GM20431 (cell line): ENCODE data around the gene PGGHG.
"Not testable (repeated sequence)": the region's sequence is repeated elsewhere in the genome, so short reads cannot be mapped to it uniquely, and the experiment has no call there.

Source experiments
- in situ Hi-C: fragments of 300-500 bp; cut with MseI, MboI; formaldehyde crosslinking; loops from one replicate; pipeline ENCODE4 v1.15.0; 2020; ENCODE audit warnings: low sequenced_read_pairs; ENCODE audit not compliant: unreplicated experiment

Gene PGGHG

DNA sequence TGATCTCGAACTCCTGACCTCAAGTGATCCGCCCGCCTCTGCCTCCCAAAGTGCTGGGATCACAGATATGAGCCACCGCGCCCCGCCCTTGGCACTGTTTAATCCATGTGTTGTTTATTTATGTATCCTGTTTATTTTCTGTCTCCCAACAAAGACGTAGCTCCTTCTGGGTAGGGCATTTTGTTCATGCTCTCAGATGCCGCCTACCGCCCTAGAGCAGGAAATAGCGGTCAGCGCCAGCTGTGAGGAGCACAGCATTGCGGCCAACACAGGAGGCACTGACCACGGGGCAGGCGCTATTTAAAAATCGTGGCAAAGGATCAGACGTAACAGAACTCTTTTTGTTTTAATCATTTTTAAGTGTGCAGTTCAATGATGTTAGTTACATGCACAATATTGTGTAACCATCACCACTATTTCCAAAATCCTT lies 20.2 kb upstream of the PGGHG start:
- in situ Hi-C loops = not testable (repeated sequence)

DNA sequence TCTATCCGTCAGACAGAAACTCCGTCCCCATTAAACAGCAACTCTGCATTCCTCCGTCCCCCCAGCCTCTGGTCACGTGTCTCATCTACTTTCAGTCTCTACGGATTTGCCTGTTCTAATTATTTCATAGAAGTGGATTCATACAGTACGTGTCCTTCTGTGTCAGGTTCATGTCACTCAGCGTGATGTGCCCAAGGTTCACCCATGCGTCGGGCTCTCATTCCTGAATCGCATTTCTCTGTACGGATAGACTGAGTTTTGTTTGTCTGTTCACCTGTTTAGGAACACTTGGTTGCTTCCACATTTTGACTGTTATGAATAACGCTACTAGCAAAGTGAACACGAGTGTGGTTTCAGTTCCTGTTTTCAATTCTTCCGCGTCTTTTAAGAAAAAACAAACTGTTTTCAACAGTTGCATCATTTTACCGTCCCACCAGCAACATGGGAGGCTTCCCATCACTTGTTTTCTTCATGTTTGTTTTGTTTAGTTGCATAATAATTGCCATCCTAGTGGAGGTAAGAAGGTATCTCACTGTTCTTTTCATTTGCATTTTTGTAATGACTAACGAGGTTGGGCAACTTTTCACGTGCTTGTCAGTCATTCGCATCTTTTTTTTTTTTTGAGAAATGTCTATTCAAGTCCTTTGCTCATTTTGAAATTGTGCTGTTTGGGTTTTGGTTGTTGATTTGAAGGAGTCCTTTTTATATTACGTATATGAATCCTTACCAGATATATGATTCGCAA lies 19.6 kb upstream of the PGGHG start:
- in situ Hi-C loops = no loop called here

DNA sequence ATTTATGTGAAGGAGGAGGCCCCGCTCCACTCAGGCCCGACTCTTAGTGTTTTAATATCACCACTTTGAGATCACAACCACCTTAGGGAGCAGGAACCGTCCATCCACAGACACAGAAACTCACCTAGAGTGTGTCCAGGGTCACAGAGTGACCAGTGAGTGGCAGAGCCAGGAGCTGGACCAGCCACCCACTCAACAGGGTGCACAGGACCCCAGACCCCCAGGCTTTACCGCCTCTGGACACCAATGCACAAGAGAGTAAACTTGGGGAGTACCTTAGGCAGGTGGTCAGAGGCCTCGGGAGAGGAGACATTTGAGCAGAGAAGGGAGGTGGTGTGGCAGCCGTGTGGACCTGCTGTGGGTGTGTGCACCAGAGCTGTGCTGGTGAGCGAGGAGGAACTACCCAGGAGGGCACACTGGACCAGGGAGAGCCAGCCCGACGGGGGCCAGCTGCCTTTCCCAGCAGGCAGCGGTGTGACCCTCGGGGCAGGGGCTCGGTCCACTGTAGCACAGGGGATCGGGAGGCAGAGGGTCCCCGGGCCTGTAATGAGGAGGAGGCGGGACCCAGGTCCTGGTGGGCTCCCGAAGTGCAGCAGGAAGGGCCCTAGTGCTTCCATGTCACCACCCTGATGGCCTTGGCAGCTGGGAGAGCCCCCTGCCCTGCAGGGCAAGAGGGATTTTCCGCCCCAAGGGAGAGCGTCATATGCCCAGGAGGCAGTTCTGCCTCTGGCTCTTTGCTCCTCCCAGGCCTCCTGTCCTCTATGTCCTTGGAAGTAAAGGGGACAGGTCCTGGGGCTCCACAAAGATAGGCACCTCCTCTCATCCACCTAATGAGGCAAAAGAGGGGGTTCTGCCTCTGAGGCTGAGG lies 18.2 kb upstream of the PGGHG start:
- in situ Hi-C loops = no loop called here

DNA sequence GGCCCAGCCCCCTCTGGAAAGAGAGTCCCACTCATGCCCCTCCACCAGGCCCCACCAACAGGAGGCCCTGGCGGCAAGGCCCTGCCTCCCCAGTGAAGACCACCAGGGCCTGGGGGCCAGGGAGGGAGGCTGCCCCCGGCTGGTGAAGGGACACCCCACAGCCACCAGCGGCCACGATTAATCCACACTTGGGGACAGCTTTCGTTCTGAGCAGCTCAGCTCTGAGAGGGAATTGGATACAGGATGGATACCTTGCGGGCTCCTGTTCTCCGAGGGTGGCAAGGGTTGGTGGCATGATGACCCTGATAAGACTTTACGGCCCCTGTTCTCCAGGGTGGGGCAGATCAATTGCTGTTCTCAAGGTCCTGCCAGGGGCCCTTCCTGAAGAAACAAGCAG lies 17.6 kb upstream of the PGGHG start:
- in situ Hi-C loops = no loop called here

DNA sequence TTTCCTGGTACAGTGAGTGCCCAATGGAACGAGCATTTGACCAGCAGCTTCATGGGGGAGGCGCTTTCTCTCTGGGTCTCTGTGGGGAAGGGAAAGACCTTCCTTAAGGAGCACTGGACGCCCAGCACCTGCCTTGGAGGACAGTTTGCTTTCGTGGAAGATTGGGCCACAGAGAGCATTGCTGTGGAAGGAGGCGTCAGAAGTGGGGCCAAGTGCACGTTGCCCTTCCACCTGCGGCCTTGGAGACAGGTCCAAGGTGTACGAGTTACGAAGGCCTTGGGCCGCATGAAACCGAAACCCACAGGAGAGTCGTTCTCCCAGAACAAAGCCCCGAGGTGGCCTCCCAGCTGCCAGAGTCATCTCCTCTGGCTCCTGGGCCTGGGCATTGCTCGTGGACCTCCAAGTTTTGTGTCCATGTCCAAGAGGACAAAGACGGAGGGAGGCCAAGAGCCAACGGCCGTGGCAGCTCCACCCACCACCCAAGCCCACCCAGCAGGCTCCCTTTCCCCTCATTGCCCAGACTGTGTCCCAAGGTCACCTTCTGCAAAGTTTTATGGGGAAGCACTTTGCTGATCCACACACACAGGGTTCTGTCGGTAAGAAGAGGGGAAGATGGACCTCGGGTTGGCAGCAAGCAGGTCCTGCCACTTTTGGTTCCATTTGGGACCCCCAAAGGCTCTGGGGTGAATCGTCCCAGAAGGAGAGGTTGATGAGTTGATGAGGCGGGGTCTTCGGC lies 16.6 kb upstream of the PGGHG start:
- in situ Hi-C loops = no loop called here

DNA sequence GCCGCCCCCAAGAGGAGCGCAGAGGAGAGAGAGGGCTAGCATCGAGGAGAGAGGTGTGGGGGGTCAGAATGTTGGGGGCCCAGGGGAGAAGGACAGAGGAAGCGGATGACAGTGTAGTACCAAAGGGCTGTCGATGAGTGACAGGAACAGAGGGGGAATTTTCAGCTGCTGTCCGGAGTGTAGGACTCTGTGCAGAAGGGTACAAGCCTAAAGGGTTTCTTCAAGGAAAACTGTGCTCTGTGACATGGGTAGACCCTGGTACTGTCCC lies 16.1 kb upstream of the PGGHG start:
- in situ Hi-C loops = no loop called here

DNA sequence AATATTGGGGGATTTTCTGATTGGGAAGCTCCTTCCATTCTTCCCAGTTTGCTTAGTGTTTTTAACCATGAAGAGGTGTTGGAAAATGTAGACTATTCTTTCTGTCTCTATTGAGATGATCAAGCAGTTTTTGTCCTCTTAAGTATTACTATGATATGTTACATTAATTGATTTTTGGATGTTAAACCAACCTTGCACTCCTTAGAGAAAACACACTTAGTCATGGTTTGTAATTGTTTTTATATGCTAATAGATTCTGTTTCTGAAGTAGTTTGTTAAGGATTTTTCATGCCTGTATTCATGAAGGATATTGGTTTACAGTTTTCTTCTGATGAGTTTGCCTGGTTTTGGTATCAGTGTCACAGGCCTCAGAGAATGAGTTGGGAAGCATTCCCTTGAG lies 12.7 kb upstream of the PGGHG start:
- in situ Hi-C loops = no loop called here

DNA sequence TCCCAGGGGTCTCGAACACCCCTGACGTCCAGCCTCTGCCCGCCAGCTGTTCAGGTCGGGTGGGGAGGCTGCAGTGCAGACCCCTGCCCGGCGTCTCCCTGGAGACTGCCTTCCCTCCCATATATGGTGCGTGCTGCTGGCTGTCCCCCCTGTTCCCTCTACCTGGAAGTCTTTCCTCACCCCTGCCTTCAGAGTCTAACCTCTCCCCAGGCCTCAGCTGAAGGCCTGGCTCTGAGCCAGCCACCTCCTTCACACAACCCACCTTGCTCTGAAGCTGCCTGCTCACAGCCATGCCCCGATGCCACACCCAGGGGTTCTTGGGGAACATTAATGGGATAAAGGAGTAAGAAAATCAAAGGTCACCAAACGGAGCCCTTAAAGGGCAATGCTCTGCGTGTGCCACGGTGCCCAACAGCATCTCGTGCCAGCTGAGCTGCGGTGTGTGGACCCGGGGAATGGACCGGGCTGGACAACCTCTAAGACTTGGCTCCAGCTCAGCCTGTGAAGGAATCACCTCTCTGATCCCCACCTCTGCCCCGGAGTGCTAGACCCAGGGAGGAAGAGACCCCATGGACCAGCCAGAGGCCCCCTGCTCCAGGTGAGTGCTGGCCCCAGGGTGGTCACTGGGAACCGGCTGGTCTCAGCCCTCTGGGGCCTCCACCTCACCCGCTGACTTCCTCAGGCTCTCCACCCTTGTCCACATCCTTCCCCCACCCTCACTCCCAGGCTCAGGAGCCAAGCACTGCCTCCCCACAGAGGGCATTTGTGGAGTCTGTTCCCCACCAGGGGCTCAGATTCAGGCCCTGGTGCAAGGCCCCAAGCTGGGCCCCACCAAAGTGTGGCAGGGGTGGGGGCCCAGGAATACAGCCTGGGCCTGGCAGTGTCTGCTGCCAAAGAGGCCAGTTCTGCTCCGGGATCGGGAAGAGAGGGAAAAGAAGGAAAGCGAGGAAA lies 10.7 kb upstream of the PGGHG start, which contains the start of gene NLRP6:
Gene NLRP6 (plus strand): TSS at position 407 of the 951 bp plus-strand sequence. CDS start 163 bp downstream, at position 570.
- in situ Hi-C loops = no loop called here

DNA sequence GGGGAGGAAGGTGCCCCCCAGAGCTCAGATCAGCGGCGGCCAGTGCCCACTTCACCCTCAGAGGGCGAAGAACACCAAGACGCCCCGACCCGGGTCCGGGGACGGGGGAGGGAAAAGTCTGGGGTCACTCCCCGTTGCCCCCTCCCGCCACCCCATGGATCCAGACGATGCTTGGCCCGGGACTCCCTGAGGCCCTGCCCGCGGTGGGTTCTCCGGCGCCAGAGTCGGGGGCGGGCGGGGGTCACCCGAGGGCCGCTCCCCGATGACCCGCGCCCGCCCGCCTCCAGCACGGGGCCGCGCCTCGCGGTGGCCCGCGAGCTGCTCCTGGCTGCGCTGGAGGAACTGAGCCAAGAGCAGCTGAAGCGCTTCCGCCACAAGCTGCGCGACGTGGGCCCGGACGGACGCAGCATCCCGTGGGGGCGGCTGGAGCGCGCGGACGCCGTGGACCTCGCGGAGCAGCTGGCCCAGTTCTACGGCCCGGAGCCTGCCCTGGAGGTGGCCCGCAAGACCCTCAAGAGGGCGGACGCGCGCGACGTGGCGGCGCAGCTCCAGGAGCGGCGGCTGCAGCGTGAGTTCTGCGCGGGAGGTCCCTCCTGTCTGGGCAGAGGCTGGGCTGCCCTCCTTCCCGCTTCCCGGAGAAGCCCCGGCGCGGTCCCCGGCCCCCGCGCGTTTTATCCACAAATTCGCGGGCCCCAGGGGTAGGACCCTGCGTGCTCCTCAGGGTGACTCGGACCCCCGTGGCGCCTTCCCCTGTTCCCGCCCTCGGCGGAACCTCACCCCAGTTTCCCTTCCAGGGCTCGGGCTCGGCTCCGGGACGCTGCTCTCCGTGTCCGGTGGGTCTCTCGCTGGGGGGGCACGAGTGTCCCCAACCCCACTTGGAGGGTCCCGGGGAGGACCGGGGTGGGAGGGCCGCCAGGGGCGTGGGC lies 9.6 kb upstream of the PGGHG start:
- in situ Hi-C loops = no loop called here

DNA sequence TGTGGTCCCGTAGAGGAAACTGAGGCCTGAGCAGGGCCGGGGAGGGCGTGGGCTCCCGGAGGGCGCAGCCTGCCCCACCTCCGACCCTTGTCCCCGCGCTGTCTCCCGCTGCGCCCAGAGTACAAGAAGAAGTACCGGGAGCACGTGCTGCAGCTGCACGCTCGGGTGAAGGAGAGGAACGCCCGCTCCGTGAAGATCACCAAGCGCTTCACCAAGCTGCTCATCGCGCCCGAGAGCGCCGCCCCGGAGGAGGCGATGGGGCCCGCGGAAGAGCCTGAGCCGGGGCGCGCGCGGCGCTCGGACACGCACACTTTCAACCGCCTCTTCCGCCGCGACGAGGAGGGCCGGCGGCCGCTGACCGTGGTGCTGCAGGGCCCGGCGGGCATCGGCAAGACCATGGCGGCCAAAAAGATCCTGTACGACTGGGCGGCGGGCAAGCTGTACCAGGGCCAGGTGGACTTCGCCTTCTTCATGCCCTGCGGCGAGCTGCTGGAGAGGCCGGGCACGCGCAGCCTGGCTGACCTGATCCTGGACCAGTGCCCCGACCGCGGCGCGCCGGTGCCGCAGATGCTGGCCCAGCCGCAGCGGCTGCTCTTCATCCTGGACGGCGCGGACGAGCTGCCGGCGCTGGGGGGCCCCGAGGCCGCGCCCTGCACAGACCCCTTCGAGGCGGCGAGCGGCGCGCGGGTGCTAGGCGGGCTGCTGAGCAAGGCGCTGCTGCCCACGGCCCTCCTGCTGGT lies 8.8 kb upstream of the PGGHG start:
- in situ Hi-C loops = no loop called here

DNA sequence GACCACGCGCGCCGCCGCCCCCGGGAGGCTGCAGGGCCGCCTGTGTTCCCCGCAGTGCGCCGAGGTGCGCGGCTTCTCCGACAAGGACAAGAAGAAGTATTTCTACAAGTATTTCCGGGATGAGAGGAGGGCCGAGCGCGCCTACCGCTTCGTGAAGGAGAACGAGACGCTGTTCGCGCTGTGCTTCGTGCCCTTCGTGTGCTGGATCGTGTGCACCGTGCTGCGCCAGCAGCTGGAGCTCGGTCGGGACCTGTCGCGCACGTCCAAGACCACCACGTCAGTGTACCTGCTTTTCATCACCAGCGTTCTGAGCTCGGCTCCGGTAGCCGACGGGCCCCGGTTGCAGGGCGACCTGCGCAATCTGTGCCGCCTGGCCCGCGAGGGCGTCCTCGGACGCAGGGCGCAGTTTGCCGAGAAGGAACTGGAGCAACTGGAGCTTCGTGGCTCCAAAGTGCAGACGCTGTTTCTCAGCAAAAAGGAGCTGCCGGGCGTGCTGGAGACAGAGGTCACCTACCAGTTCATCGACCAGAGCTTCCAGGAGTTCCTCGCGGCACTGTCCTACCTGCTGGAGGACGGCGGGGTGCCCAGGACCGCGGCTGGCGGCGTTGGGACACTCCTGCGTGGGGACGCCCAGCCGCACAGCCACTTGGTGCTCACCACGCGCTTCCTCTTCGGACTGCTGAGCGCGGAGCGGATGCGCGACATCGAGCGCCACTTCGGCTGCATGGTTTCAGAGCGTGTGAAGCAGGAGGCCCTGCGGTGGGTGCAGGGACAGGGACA lies 8.0 kb upstream of the PGGHG start:
- in situ Hi-C loops = no loop called here

DNA sequence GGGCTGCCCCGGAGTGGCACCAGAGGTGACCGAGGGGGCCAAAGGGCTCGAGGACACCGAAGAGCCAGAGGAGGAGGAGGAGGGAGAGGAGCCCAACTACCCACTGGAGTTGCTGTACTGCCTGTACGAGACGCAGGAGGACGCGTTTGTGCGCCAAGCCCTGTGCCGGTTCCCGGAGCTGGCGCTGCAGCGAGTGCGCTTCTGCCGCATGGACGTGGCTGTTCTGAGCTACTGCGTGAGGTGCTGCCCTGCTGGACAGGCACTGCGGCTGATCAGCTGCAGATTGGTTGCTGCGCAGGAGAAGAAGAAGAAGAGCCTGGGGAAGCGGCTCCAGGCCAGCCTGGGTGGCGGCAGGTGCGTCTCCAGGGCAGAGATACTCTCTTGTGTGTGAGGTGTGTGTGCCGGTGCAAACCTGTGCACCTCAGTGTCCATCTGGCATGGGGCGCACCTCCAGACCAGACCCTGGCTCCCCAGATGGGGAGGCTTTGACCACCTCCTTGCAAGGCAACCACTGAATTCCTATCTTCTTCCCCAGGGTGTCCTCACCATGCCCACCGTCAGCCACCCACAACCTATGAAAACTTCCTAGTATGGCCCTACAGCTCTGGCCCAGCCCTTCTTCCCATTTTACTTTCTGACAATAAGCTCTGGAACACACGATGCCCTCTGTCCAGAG lies 7.3 kb upstream of the PGGHG start:
- in situ Hi-C loops = no loop called here

DNA sequence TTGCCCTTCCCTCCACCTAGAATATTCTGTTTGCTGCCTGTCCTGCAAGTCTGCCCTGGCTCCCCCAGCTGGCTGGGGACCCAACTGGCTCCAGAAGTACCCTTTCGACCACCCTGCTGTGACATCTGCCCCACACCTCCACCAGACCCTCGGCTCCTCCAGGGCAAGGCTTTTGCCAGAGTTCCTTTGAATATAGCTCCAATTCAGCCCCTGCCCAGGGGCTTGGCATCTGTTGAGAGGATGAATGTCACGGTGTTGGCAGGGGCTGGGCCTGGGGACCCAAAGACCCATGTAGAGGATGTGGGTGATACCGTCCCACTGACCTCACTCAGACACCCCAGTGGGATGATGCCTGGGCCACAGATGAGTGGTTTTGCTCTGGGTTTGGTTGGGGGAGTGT lies 6.8 kb upstream of the PGGHG start:
- in situ Hi-C loops = no loop called here

DNA sequence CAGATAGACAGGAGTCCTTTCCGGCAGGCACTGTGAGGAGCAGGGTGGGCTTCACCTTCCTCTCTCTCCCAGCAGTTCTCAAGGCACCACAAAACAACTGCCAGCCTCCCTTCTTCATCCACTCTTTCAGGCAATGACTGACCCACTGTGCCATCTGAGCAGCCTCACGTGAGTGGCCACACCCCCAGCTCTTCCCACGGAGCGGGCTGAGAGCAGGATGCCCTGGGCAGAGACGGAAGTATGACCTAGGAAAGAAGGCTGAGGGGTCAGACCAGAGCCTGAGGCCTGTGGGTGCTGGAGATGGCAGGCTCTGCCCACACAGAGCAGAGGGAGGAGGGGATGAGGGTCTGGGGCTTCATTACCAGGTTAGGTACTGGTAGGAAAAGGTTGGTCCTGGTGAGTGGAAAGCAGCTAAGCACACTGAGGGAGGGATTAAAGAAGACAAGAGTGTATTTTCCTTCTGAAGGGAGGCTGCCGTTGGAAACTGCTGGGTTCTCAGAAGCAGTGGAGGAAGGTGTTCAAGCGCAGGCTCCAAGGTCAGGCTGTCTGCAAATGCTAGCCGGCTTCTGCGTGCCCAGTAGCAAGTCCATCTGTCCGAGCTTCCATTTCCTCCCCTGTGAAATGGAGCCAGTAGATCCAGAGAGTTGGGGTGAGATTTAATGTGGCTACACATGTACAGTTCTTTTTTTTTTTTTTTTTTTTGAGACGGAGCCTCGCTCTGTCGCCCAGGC lies 6.1 kb upstream of the PGGHG start:
- in situ Hi-C loops = no loop called here

DNA sequence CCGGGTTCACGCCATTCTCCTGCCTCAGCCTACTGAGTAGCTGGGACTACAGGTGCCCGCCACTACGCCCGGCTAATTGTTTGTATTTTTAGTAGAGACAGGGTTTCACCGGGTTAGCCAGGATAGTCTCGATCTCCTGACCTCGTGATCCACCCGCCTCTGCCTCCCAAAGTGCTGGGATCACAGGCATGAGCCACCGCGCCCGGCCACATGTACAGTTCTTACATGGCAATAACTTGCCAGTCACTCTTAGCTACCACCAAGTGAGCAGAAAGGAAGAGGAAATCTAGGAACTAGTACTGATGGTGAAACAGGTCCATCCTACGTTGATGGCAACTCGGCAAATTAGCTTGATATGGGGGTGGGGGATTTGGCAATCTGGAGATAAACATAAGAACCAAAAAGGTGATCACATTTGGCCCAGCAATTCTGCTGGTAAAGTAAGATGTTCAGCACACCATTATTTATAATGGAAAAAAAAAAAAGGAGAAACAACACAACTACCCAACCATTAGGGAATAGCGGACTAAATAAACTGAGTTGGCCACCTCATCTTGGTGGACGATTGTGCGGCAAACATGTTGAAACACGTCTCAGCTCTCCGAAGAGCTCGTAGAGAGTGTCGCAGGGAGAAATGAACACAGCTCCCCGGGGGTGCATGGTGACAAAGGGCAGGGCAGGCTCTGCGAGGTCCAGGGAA lies 5.4 kb upstream of the PGGHG start:
- in situ Hi-C loops = no loop called here
